ENCODE data around the gene ATG7.

The ATG7 gene

GRCh38 chr3:11283139-11283475 lies 10.9 kb downstream of the ATG7 start:
- H3K4me1 ChIP-seq (ENCODE audit: low read length) = no peaks in the 10 kb centered on the region
- no peaks in the 10 kb centered on the region for H3K9me3 ChIP-seq (replicated peaks; ENCODE audit: insufficient read depth, low read length)
- H3K79me2 ChIP-seq (ENCODE audit: low read length) = peaks cover 9% of the 10 kb centered on the region; the same call in 1 of the 2 replicates
- no peak overlapping the region for H3K27ac ChIP-seq (ENCODE audit: low read length)
- H3K9ac ChIP-seq (ENCODE audit: low read length) = no peak overlapping the region
- TF ChIP-seq EZH2phosphoT487 (IDR thresholded peaks at IDR 0.05; ENCODE audit: low read length) = no peak
- TF ChIP-seq EZH2 (optimal IDR thresholded peaks at IDR 0.05; ENCODE audit: low read depth, low read length) = no peak
- no peak for TF ChIP-seq CTCF (IDR thresholded peaks at IDR 0.05; ENCODE audit: low read length)
- H3K4me2 ChIP-seq (ENCODE audit: low read depth, low read length) = no peak overlapping the region
- no peak overlapping the region for H2AFZ ChIP-seq (ENCODE audit: low read length)
- H3K9me2 ChIP-seq (replicated peaks; ENCODE audit: insufficient read depth, low read length) = no peaks in the 10 kb centered on the region
- 0 out of 2 replicates have a peak, but pooled peaks cover 3% of the 10 kb centered on the region for H3K36me3 ChIP-seq (replicated peaks; ENCODE audit: insufficient read depth, low read length)
- H3K4me3 ChIP-seq (ENCODE audit: low read length) = no peak overlapping the region
- H4K20me1 ChIP-seq (ENCODE audit: insufficient read depth, low read length) = no peaks in the 10 kb centered on the region
- no peak for DNase-seq
- no peaks in the 10 kb centered on the region for H3K27me3 ChIP-seq (replicated peaks; ENCODE audit: insufficient read depth, low read length)
- H3F3A ChIP-seq (ENCODE audit: insufficient read depth, low read length) = no peaks in the 10 kb centered on the region

- Histone ChIP-seq H3K9me2 (replicated peaks; ENCODE audit: insufficient read depth, low read length) (no peaks in the 10 kb centered on the region), H2AFZ (ENCODE audit: low read length) (no peak overlapping the region), H3K4me1 (ENCODE audit: low read length) (no peaks in the 10 kb centered on the region), H3K27ac (ENCODE audit: low read length) (no peak overlapping the region), H3F3A (ENCODE audit: insufficient read depth, low read length) (no peaks in the 10 kb centered on the region), H4K20me1 (ENCODE audit: insufficient read depth, low read length) (no peaks in the 10 kb centered on the region), H3K4me3 (ENCODE audit: low read length) (no peak overlapping the region), H3K4me2 (ENCODE audit: low read depth, low read length) (no peak overlapping the region), H3K9me3 (replicated peaks; ENCODE audit: insufficient read depth, low read length) (no peaks in the 10 kb centered on the region), H3K36me3 (replicated peaks; ENCODE audit: insufficient read depth, low read length) (0 out of 2 replicates have a peak, but pooled peaks cover 3% of the 10 kb centered on the region), H3K27me3 (replicated peaks; ENCODE audit: insufficient read depth, low read length) (no peaks in the 10 kb centered on the region), H3K79me2 (ENCODE audit: low read length) (peaks cover 4% of the 10 kb centered on the region; the same call in 1 of the 2 replicates), H3K9ac (ENCODE audit: low read length) (no peak overlapping the region)
- no peak for DNase-seq
- TF ChIP-seq EZH2 (optimal IDR thresholded peaks at IDR 0.05; ENCODE audit: low read depth, low read length) (no peak), EZH2phosphoT487 (IDR thresholded peaks at IDR 0.05; ENCODE audit: low read length) (no peak), CTCF (IDR thresholded peaks at IDR 0.05; ENCODE audit: low read length) (no peak)
Observed at GRCh38 chr3:11284011-11284410, 11.8 kb downstream of the ATG7 start.

- DNase-seq = no peak
- Histone ChIP-seq H3K4me3 (ENCODE audit: low read length) (no peak overlapping the region), H3F3A (ENCODE audit: insufficient read depth, low read length) (no peaks in the 10 kb centered on the region), H4K20me1 (ENCODE audit: insufficient read depth, low read length) (no peaks in the 10 kb centered on the region), H3K27ac (ENCODE audit: low read length) (no peak overlapping the region), H3K79me2 (ENCODE audit: low read length) (no peaks in the 10 kb centered on the region), H3K36me3 (replicated peaks; ENCODE audit: insufficient read depth, low read length) (0 out of 2 replicates have a peak, but pooled peaks cover 3% of the 10 kb centered on the region), H3K4me2 (ENCODE audit: low read depth, low read length) (no peak overlapping the region), H3K9ac (ENCODE audit: low read length) (no peak overlapping the region), H3K9me2 (replicated peaks; ENCODE audit: insufficient read depth, low read length) (no peaks in the 10 kb centered on the region), H3K4me1 (ENCODE audit: low read length) (no peaks in the 10 kb centered on the region), H2AFZ (ENCODE audit: low read length) (no peak overlapping the region), H3K9me3 (replicated peaks; ENCODE audit: insufficient read depth, low read length) (no peaks in the 10 kb centered on the region), H3K27me3 (replicated peaks; ENCODE audit: insufficient read depth, low read length) (no peaks in the 10 kb centered on the region)
- TF ChIP-seq CTCF (IDR thresholded peaks at IDR 0.05; ENCODE audit: low read length) (no peak), EZH2phosphoT487 (IDR thresholded peaks at IDR 0.05; ENCODE audit: low read length) (no peak), EZH2 (optimal IDR thresholded peaks at IDR 0.05; ENCODE audit: low read depth, low read length) (no peak)
Observed at GRCh38 chr3:11285471-11285870, 13.3 kb downstream of the ATG7 start.

Data from MM.1S (cell line).